ENCODE data around the gene TCTA. TPM values are rescaled to one million over a fixed set of nuclear protein-coding genes. Genes with fewer than 3 reads are reported as not detected.

The TCTA gene
- total and polyA plus RNA-seq, 9 of the 15 experiments (the other 6 are each of a cell fraction or from before 2014, with no cell fraction given): 4.0 to 15.4 (median 8.2) TPM

DNA sequence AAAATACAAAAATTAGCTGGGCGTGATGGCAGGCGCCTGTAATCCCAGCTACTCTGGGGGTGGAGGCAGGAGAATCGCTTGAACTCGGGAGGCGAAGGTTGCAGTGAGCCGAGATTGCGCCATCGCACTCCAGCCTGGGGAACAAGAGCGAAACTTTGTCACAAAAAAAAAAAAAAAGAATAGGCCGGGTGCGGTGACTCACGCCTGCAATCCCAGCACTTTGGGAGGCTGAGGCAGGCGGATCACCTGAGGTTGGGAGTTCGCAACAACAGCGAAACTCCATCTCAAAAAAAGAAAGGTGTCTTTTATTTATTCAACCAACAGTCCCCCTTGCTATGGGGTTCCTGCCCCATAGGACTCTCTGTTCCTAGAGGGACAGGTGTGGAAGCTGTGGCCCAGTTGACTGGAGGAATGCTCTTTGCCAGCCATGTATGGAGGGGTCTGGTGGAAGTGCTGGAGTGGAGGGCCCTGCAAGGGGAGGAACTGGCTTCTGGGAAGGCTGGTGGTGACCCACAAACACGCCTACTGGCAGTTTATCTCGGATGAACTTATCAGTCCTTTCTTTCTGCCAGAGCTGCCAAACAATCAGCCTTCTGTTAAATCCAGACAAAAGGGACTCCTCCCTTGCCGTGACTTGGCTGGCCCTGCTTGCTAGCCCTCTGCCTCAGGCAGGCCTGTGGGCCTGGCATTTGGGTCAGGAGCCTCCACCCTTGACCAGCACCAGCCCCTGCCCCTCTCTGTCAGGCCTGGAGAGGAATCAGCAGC is 53.2 kb downstream of the TCTA start (continued):
- TF ChIP-seq HIVEP1 (CRISPR knock-in tag; IDR thresholded peaks at IDR 0.05) (no peak), STAT5A (IDR thresholded peaks at IDR 0.05; ENCODE audit: borderline replicate concordance, low read length) (0 out of 2 replicates have a peak, but pooled peaks have one; percentile 25), SPI1 (IDR thresholded peaks at IDR 0.05; ENCODE audit: borderline replicate concordance, low read depth, low read length) (peak; percentile 76; the same call in 1 of the 2 replicates), ZKSCAN8 (CRISPR knock-in tag; IDR thresholded peaks at IDR 0.05) (no peak), PTRF (tag; IDR thresholded peaks at IDR 0.05) (no peak), SMC3 (conservative IDR thresholded peaks at IDR 0.05; ENCODE audit: insufficient read depth, low read depth, low read length) (no peak), SMARCA4 (IDR thresholded peaks at IDR 0.05) (peak; percentile 61; the same call in 1 of the 2 replicates), NCOA1 (IDR thresholded peaks at IDR 0.05; ENCODE audit: low read depth) (no peak), TRIM24 (IDR thresholded peaks at IDR 0.05) (peak in 1 of 2 experiments; percentile 65; a peak in 3 of 4 replicates)
- TF ChIP-seq, protein P1, sequence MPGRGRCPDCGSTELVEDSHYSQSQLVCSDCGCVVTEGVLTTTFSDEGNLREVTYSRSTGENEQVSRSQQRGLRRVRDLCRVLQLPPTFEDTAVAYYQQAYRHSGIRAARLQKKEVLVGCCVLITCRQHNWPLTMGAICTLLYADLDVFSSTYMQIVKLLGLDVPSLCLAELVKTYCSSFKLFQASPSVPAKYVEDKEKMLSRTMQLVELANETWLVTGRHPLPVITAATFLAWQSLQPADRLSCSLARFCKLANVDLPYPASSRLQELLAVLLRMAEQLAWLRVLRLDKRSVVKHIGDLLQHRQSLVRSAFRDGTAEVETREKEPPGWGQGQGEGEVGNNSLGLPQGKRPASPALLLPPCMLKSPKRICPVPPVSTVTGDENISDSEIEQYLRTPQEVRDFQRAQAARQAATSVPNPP (IDR thresholded peaks at IDR 0.05; ENCODE audit: borderline replicate concordance, insufficient read depth, insufficient read length): no peak
- TF ChIP-seq, protein P2, sequence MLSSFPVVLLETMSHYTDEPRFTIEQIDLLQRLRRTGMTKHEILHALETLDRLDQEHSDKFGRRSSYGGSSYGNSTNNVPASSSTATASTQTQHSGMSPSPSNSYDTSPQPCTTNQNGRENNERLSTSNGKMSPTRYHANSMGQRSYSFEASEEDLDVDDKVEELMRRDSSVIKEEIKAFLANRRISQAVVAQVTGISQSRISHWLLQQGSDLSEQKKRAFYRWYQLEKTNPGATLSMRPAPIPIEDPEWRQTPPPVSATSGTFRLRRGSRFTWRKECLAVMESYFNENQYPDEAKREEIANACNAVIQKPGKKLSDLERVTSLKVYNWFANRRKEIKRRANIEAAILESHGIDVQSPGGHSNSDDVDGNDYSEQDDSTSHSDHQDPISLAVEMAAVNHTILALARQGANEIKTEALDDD (IDR thresholded peaks at IDR 0.05): 0 out of 2 replicates have a peak, but pooled peaks have one; percentile 38
- TF ChIP-seq, protein P3, sequence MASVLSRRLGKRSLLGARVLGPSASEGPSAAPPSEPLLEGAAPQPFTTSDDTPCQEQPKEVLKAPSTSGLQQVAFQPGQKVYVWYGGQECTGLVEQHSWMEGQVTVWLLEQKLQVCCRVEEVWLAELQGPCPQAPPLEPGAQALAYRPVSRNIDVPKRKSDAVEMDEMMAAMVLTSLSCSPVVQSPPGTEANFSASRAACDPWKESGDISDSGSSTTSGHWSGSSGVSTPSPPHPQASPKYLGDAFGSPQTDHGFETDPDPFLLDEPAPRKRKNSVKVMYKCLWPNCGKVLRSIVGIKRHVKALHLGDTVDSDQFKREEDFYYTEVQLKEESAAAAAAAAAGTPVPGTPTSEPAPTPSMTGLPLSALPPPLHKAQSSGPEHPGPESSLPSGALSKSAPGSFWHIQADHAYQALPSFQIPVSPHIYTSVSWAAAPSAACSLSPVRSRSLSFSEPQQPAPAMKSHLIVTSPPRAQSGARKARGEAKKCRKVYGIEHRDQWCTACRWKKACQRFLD (CRISPR knock-in tag; IDR thresholded peaks at IDR 0.05): 0 out of 2 replicates have a peak, but pooled peaks have one; percentile 35
- TF ChIP-seq, protein P4, sequence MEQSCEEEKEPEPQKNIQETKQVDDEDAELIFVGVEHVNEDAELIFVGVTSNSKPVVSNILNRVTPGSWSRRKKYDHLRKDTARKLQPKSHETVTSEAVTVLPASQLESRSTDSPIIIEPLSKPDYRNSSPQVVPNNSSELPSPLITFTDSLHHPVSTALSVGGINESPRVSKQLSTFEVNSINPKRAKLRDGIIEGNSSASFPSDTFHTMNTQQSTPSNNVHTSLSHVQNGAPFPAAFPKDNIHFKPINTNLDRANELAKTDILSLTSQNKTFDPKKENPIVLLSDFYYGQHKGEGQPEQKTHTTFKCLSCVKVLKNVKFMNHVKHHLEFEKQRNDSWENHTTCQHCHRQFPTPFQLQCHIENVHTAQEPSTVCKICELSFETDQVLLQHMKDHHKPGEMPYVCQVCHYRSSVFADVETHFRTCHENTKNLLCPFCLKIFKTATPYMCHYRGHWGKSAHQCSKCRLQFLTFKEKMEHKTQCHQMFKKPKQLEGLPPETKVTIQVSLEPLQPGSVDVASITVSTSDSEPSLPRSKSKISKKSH (CRISPR knock-in tag; IDR thresholded peaks at IDR 0.05): no peak
- TF ChIP-seq, protein P5, sequence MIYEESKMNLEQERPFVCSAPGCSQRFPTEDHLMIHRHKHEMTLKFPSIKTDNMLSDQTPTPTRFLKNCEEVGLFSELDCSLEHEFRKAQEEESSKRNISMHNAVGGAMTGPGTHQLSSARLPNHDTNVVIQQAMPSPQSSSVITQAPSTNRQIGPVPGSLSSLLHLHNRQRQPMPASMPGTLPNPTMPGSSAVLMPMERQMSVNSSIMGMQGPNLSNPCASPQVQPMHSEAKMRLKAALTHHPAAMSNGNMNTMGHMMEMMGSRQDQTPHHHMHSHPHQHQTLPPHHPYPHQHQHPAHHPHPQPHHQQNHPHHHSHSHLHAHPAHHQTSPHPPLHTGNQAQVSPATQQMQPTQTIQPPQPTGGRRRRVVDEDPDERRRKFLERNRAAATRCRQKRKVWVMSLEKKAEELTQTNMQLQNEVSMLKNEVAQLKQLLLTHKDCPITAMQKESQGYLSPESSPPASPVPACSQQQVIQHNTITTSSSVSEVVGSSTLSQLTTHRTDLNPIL (CRISPR knock-in tag; IDR thresholded peaks at IDR 0.05): no peak
- TF ChIP-seq, protein P6, sequence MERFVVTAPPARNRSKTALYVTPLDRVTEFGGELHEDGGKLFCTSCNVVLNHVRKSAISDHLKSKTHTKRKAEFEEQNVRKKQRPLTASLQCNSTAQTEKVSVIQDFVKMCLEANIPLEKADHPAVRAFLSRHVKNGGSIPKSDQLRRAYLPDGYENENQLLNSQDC (CRISPR knock-in tag; IDR thresholded peaks at IDR 0.05): no peak
- TF ChIP-seq, protein P7, sequence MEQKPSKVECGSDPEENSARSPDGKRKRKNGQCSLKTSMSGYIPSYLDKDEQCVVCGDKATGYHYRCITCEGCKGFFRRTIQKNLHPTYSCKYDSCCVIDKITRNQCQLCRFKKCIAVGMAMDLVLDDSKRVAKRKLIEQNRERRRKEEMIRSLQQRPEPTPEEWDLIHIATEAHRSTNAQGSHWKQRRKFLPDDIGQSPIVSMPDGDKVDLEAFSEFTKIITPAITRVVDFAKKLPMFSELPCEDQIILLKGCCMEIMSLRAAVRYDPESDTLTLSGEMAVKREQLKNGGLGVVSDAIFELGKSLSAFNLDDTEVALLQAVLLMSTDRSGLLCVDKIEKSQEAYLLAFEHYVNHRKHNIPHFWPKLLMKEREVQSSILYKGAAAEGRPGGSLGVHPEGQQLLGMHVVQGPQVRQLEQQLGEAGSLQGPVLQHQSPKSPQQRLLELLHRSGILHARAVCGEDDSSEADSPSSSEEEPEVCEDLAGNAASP (IDR thresholded peaks at IDR 0.05): no peak
- TF ChIP-seq, protein P8, sequence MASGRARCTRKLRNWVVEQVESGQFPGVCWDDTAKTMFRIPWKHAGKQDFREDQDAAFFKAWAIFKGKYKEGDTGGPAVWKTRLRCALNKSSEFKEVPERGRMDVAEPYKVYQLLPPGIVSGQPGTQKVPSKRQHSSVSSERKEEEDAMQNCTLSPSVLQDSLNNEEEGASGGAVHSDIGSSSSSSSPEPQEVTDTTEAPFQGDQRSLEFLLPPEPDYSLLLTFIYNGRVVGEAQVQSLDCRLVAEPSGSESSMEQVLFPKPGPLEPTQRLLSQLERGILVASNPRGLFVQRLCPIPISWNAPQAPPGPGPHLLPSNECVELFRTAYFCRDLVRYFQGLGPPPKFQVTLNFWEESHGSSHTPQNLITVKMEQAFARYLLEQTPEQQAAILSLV (tag; IDR thresholded peaks at IDR 0.05): peak; percentile 55; the same call in 1 of the 2 replicates

Measured in K562 (cell line).